DOHH2 (cell line): ENCODE results near the gene IGSF9.

Experiments
- CTCF ChIP-seq: fragments of 200-600 bp; sonication (generic); IDR thresholded peaks from one replicate; pipeline ENCODE4 v1.5.1; 2014; ENCODE audit warnings: antibody characterized with exemption, mild to moderate bottlenecking, low read depth, low read length; ENCODE audit not compliant: poor library complexity, severe bottlenecking
- EZH2phosphoT487 ChIP-seq: fragments of 200-600 bp; sonication (generic); IDR thresholded peaks from 2 replicates; pipeline ENCODE4 v1.6.1; 2017; ENCODE audit warnings: borderline replicate concordance, mild to moderate bottlenecking, antibody characterized with exemption, low read length, moderate library complexity, mixed read lengths

GRCh38 chr1:159929155-159930051 is 16.0 kb downstream of the IGSF9 start:
- TF ChIP-seq CTCF (no peak), EZH2phosphoT487 (no peak)
